GM10266 (cell line): ENCODE data around the gene TPK1.

ENCODE experiments used
- DNase-seq: peaks from one replicate; pipeline ENCODE4 v3.0.0; 2012; ENCODE audit errors: extremely low spot score
- TF ChIP-seq, protein P1 (sequence below): IDR thresholded peaks from 2 replicates; pipeline ENCODE4 v1.5.1; 2012; ENCODE audit warnings: mild to moderate bottlenecking, low read depth; ENCODE audit not compliant: control insufficient read depth, insufficient read depth; ENCODE audit errors: missing control alignments

The TPK1 gene

GRCh38 chr7:144416341-144416740 is 419.5 kb downstream of the TPK1 start:
- DNase-seq, result no peak
- TF ChIP-seq, protein P1, sequence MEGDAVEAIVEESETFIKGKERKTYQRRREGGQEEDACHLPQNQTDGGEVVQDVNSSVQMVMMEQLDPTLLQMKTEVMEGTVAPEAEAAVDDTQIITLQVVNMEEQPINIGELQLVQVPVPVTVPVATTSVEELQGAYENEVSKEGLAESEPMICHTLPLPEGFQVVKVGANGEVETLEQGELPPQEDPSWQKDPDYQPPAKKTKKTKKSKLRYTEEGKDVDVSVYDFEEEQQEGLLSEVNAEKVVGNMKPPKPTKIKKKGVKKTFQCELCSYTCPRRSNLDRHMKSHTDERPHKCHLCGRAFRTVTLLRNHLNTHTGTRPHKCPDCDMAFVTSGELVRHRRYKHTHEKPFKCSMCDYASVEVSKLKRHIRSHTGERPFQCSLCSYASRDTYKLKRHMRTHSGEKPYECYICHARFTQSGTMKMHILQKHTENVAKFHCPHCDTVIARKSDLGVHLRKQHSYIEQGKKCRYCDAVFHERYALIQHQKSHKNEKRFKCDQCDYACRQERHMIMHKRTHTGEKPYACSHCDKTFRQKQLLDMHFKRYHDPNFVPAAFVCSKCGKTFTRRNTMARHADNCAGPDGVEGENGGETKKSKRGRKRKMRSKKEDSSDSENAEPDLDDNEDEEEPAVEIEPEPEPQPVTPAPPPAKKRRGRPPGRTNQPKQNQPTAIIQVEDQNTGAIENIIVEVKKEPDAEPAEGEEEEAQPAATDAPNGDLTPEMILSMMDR, result no peak

- DNase-seq, result no peak
- TF ChIP-seq, protein P1, result no peak
Measured at GRCh38 chr7:144415858-144416257, 420.0 kb downstream of the TPK1 start.

- TF ChIP-seq, protein P1, result no peak
- no peak for DNase-seq
Measured at GRCh38 chr7:144414815-144415214, 421.0 kb downstream of the TPK1 start.

GRCh38 chr7:144410441-144410840 is 425.4 kb downstream of the TPK1 start:
- DNase-seq, result no peak
- TF ChIP-seq, protein P1, result no peak

DNA sequence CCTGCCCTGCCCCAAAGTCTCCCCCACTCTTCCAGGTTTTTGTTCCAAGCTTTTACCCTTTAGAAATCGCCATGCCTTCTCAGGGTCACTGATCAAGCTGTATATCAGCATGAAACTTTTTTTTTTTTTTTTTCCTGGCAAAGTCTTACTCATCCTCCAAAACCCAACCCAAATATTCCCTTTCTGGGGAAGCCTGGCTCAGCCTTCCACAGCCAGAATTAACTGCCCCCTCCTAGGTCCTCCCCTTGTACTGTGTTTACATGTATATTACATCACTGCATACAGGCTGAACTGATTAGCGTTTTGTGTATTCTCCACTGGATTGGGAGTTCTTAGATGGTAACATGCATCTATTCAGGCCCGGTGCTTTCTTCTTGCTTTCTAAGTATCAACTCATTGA is 427.7 kb downstream of the TPK1 start:
- TF ChIP-seq, protein P1, result no peak
- DNase-seq, result no peak

GRCh38 chr7:144407266-144407931 is 428.5 kb downstream of the TPK1 start:
- TF ChIP-seq, protein P1, result no peak
- no peak for DNase-seq

DNA sequence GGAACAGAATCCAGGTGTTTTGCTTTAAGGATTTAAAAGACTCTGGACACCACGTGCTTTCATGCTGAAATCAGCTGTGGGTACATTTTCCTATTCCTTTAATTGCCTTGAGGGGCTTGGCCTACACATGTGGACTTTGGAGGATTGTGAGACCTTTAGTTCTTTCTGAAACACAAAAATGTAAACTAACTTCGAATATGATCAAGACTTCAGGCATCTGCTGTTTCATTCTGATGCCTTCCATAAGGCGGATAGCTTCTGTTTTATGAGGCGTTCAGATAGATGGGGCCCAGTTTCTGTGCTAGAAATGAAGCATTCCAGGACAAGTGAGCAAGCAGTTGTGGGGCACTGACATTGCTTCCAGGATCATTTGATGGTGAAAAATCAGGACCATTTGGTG is 430.9 kb downstream of the TPK1 start:
- DNase-seq, result no peak
- TF ChIP-seq, protein P1, result no peak
